G401.6 (cell line): ENCODE data around the gene LPIN1.

ENCODE experiments used
- FAIRE-seq: peaks from 2 replicates; lab custom pipeline; 2012; peaks lifted over from hg19 to GRCh38; lab: Jason Lieb, UNC

LPIN1 gene

GRCh38 chr2:11866358-11867335 lies 120.2 kb downstream of the LPIN1 start:
- FAIRE-seq = no peak

- no peak for FAIRE-seq
These were observed 121.5 kb downstream of the LPIN1 start for GRCh38 chr2:11867926-11868325.

- FAIRE-seq = no peak
These were observed 123.1 kb downstream of the LPIN1 start for GRCh38 chr2:11869391-11869991.

GRCh38 chr2:11870064-11870463 lies 123.6 kb downstream of the LPIN1 start:
- no peak for FAIRE-seq

GRCh38 chr2:11870584-11870983 lies 124.2 kb downstream of the LPIN1 start:
- FAIRE-seq = no peak

- FAIRE-seq = no peak
These were observed 125.0 kb downstream of the LPIN1 start for GRCh38 chr2:11871421-11871820.

- FAIRE-seq = no peak
These were observed 126.0 kb downstream of the LPIN1 start for GRCh38 chr2:11872247-11872947.

GRCh38 chr2:11872948-11873269 lies 126.5 kb downstream of the LPIN1 start:
- no peak for FAIRE-seq

GRCh38 chr2:11873356-11874154 lies 127.1 kb downstream of the LPIN1 start:
- no peak for FAIRE-seq

- FAIRE-seq = no peak
These were observed 128.4 kb downstream of the LPIN1 start for GRCh38 chr2:11874861-11875260.

GRCh38 chr2:11875481-11875880 lies 129.0 kb downstream of the LPIN1 start:
- FAIRE-seq = no peak

GRCh38 chr2:11876436-11876835 lies 130.0 kb downstream of the LPIN1 start:
- no peak for FAIRE-seq

GRCh38 chr2:11876889-11877288 lies 130.5 kb downstream of the LPIN1 start:
- FAIRE-seq = no peak
